Heart left ventricle (tissue), 13 donors: ENCODE measurements around the gene ASPSCR1.

Experiments used
- CTCF ChIP-seq, 12 donors: fragments of 200-600 bp; sonication (generic) in 4 of 12; IDR thresholded peaks; one replicate each; pipeline versions ENCODE4 v1.5.0 to v1.8.0; 2018 to 2022; ENCODE audit warnings: antibody characterized with exemption in 12 of 12, mild to moderate bottlenecking in 5 of 12
- POLR2A ChIP-seq, 2 donors: fragments of 450-650 bp; IDR thresholded peaks; one replicate each; pipeline ENCODE4 v1.6.1; 2017; ENCODE audit warnings: antibody characterized with exemption in 2 of 2, mild to moderate bottlenecking in 2 of 2, moderate library complexity in 2 of 2
- donor health status: ischemic (EF 13 %, LVEDD 7.1; RV severe dilation, severe dysfunction).
- donor health status: DM: no; HTN: yes; CAD: no.
- donor health status: DM: no; HTN: no; CAD: no.
- donor health status: ischemic (EF 25% LVEDD 6.9; RV normal size, moderate dysfunction).
- donor health status: ischemic (EF 25% LVEDD 5.7; RV mildly dilated, moderate dysfunction).
- donor health status: ischemic (EF 35%, LVEDD 5.7; RV mildly dilated, moderate dysfunction).
- donor health status: nonischemic (EF 11% LVEDD 7.7; RV severe dilation, severe dysfunction).
- donor health status: DM: yes; HTN: yes; CAD: no.
- donor health status: PGD.
- donor health status: ischemic (EF 29% LVEDD 5.4; RV normal size, mild dysfunction).
- donor health status: nonischemic (EF 23%, LVEDD 6.1; RV moderate dilation, normal function).

- TF ChIP-seq CTCF (IDR thresholded peaks at IDR 0.05) (no peak), POLR2A (IDR thresholded peaks at IDR 0.05) (no peak)
Observed at GRCh38 chr17:82013772-82014321, 36.4 kb downstream of the ASPSCR1 start.
